Right lobe of liver (tissue), 4 donors: ENCODE results near the gene MED20.

Source experiments
- POLR2A ChIP-seq: fragments of 450-650 bp; IDR thresholded peaks from one replicate; pipeline ENCODE4 v1.6.1; 2017; ENCODE audit warnings: antibody characterized with exemption, mild to moderate bottlenecking
- TF ChIP-seq, protein P1 (sequence below), 4 donors: fragments of 200-600 bp in 3 of 4; fragments of 450-650 bp in 1 of 4; IDR thresholded peaks; one replicate each; pipeline versions ENCODE4 v1.5.1 to v1.8.0; 2016 to 2022; ENCODE audit warnings: antibody characterized with exemption in 4 of 4, mild to moderate bottlenecking in 2 of 4
- donor health status: DM: no; HTN: no; CAD: no.
- donor health status: DM: no; HTN: no; CAD: no.
- donor health status: DM: no; HTN: yes; CAD: no.

DNA sequence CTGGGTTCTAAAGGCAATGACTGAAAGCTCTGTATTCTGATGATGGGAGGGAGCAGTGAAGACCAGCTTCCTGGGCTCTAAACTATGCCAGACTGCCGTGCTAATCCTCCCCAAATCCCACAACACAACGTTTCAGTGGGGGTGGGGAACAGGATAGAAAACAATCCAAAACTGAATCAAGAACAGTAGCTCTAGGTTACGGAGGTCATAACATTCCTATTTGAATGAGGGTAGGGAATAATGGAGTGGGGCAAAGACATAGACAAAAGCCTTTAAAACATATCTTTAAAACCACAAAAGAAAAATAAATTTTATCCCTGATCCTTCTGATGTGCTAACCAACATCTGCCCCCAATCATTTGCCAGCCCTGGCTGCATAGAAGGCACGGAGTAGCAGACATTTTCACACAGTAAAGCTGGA is 33.6 kb downstream of the MED20 start:
- TF ChIP-seq, protein P1, sequence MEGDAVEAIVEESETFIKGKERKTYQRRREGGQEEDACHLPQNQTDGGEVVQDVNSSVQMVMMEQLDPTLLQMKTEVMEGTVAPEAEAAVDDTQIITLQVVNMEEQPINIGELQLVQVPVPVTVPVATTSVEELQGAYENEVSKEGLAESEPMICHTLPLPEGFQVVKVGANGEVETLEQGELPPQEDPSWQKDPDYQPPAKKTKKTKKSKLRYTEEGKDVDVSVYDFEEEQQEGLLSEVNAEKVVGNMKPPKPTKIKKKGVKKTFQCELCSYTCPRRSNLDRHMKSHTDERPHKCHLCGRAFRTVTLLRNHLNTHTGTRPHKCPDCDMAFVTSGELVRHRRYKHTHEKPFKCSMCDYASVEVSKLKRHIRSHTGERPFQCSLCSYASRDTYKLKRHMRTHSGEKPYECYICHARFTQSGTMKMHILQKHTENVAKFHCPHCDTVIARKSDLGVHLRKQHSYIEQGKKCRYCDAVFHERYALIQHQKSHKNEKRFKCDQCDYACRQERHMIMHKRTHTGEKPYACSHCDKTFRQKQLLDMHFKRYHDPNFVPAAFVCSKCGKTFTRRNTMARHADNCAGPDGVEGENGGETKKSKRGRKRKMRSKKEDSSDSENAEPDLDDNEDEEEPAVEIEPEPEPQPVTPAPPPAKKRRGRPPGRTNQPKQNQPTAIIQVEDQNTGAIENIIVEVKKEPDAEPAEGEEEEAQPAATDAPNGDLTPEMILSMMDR (IDR thresholded peaks at IDR 0.05): no peak
- TF ChIP-seq POLR2A: no peak
